HG02981 (cell line): ENCODE data around the gene IFIT1.

Experiments
- ATAC-seq: cut with Tn5 transposase; IDR thresholded peaks from one replicate; pipeline ENCODE4 v1.9.1; 2021; ENCODE audit warnings: mild to moderate bottlenecking, moderate library complexity; ENCODE audit not compliant: unreplicated experiment

The IFIT1 gene

GRCh38 chr10:89391907-89392756, at the start of gene IFIT1:
IFIT1 (plus strand) TSS chr10:89392623; CDS start chr10:89392713, 90 bp downstream.
- ATAC-seq = peak; percentile 78

DNA sequence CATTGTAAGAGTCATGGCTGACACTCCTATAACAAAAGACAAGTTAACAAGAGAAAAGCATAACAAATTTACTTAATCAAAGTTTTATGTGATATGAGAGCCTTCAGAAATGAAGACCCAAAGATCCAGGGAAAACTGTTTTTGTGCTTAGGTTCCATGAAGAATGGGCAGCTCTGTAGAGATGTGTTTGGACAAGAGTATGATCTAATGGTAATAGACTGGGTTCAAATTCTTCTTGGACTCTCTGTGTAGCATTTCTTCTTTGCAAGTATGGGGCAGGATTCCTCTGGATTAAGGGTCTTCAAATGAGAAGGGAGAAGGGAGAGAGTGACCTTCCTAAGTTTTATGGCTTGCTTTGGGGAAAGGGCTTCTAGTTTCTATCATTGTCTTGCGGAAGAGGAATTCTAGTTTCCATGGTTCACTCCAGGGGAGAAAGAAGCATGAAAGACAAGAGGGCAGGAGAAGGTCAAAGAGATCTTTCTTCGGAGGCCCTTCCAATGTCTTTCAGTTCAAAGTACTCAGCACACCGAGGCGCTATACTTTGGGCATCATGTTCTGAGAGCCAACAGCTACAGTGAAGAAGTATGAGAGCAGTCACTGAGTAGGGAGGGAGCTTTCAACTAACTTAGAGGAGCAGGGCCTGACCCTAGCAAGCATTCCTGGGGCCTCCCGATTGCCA, 49.2 kb upstream of the IFIT1 start:
- no peak for ATAC-seq

DNA sequence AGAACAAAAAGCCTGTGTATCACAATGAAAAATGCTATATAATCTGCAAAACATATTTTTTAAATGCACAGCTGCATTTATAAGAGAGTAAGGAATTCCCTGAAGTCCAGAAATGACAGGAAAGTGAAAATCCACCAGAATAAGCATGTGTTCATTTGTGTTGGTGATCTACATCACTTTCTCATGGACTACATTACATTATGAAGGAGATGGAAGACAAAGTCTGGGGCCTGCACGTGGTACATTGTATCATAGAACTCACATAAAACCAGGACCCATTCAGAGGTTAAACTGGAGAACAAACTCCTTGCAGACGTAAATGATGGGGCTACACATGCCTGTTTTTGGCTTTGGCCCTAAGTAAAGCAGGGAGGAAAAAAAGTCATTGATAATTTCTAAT, 48.3 kb upstream of the IFIT1 start:
- ATAC-seq = no peak

- ATAC-seq = no peak
These were observed 46.9 kb upstream of the IFIT1 start for GRCh38 chr10:89345367-89346000.

- ATAC-seq = no peak
These were observed 45.8 kb upstream of the IFIT1 start for GRCh38 chr10:89346405-89347254.

- ATAC-seq = no peak
These were observed 44.5 kb upstream of the IFIT1 start for GRCh38 chr10:89347701-89348457.

- no peak for ATAC-seq
These were observed 43.9 kb upstream of the IFIT1 start for GRCh38 chr10:89348481-89348880.

GRCh38 chr10:89348975-89349374, 43.4 kb upstream of the IFIT1 start:
- ATAC-seq = no peak

DNA sequence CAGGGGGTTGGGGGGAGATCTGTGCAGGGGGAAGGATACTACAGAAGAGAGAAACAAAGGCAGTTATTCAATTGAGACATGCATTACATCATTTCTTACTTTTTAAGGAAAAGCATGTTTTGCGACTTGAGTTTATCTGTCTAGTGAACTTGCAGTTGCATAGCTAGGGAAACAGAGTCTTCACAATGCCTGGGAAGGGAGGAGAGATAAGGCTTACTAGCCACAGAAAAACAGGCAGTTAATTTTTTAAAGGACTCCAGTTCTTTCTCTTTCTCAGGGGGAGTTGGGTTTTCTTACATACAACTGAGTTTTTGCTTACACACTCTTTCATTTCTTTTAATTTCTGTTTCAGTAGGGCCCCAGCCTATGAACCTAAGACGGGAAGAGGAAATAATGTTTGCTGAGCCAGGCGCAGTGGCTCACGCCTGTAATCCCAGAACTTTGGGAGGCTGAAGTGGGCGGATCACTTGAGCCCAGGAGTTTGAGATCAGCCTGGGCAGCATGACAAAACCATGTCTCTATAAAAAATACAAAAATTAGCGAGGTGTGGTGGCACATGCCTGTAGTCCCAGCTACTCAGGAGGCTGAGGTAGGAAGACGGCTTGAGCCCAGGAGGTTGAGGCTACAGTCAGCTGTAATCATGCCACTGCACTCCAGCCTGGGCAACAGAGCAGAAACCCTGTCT, 41.6 kb upstream of the IFIT1 start:
- peak; percentile 30 for ATAC-seq

GRCh38 chr10:89351412-89351779, 41.0 kb upstream of the IFIT1 start:
- ATAC-seq = peak; percentile 85

DNA sequence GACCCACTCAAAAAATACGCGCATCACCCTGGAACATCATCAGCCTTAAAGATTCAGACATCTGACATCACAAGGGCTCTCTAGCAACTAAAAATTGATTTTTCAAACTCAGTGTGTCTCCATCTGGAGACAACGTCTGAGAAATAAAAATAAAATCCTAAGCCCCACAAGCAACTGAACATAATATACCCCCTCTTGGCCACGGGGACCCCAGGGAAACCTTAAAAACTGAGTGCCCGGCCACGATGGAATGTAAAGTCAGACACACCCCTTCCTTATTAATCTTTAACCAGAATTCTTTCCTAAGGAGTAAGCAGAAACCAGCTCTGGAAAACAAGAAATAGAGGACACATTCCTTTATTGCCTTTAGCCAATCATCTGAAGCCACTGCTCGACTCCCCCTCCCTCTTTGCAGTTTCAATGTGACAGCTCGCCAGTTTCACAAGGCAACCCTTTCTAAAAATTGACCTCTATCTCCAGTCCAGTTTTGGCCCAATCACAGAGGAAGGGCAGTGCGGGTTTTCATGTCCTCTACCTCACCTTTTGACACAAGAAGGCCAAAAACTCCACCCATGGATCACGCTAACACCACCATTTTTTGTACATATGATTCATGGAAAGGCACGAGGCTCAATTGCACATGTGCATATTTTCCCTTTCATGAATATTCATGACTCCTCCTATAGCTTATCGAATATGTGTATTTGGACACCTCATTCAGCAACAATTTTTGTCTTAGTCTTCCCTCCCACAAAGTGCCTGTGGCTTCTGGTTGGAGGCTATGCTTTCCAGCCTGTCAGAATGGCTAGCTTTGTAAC, 40.4 kb upstream of the IFIT1 start:
- ATAC-seq = no peak

DNA sequence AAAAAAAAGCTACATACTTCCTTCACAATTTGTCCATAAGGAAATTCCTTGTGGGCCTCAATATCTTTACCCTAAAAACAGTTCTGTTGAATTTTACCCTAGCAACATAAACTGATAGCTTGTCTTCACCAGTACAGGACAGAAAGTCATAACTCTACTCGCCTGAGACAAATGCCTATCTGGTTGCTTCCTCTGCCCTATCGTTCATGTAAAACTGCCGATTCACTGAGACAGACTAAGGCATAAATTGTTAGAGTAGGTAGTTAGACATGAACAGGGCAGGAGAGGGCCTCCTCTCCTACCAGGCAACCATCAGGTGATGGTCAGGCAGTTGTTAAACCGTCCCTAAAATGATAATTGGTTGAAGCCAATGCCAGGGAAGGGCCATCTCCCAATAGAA, 39.6 kb upstream of the IFIT1 start:
- ATAC-seq = no peak

DNA sequence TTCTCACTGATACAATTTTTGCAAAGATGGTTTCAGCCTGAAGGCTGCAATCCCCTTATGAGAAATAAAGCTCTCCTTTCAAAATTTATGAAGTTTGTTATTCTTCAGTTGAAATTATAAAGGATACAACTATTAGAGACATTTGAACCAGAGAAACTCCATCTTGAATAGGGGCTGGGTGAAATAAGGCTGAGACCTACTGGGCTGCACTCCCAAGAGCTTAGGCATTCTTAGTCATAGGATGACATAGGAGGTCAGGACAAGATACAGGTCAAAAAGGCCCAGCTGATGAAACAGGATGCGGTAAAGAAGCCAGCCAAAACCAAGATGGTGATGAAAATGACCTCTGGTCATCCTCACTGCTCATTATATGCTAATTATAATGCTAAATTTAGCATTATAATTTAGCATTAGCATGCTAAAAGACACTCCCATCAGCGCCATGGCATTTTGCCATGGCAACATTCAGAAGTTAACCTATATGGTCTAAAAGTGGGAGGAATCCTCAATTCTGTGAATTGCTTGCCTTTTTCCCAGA, 37.0 kb upstream of the IFIT1 start:
- no peak for ATAC-seq

DNA sequence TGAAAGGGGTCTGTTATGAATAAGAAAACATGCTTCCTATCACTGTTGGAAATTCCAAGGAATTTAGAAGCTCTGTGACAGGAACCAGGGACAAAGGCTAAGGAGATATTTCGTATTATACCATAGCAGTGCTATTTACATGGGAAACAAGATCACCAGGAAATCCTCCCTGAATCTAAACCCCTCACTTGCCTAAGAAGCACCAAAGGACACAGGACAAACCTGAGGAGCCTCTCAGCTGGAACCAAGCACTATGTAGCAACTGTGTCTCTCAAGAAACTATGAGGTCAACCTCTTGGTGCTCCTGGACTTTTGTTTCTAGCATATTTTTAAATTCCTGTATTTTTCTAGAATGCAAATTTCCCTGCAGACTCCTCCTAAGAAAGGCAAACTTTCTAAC, 35.3 kb upstream of the IFIT1 start:
- no peak for ATAC-seq

DNA sequence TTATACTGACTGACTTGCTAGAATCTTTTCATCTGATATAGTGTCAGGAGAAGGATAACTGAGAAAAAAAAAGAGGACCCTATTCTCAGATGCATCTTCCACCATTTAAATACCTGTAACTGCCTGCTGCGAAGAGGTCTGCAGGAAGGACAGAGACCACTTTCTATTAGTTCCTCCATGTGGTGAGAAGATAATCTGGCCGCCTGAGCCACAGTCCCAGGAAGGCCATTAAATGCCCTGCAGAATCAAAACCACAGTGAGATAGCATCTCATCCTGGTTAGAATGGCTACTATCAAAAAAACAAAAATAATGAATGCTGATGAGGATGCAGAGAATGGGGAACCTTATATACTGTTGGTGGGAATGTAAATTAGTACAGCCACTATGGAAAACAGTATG, 34.4 kb upstream of the IFIT1 start:
- ATAC-seq = no peak

GRCh38 chr10:89360157-89360556, 32.3 kb upstream of the IFIT1 start:
- ATAC-seq = no peak

DNA sequence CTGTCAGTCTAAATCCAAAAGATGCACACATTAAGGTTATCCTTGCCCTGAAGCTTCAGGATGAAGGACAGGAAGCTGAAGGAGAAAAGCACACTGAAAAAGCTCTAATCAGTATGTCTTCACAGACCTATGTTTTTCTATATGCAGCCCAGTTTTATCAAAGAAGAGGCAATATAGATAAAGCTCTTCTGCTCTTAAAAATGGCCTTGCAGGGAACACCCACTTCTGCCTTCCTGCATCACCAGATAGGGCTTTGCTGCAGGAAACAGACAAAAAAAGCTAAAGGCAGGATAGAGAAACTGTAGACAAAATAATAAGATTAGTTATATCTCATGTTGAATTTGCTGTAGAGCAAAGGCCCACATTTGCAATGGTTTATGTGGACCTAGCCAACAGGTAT, 29.5 kb upstream of the IFIT1 start:
- ATAC-seq = no peak

DNA sequence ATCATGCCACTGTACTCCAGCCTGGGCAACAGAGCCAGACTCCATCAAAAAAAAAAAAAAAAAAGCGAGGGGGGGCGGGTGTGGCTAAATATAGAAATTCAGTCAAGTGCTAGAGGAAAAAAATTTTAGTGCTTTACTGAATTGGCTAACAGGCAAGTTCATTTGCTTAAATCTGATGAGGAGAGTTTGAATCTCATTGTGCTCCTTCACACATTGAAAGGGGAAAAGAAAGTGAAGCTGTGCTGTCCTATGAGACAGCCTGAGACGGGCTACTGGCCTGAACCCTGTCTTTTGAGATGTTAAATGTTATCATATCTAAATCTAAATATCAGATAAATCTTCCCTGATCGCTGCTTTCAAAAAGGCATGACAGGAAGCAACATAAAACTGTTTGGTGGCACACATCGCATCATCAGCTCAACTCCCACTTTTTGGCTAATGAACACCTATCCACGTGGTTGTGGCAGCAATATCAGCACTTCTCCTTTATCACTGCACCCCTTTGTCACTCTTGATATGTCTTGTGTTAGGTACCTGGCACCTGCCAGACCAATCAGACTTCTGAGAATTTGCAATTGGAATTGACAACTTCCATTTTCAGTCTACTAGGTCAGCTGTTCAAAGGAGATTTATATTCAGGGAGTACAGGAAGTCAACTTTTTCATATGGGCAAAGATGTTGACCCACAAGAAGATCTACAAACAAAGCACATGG, 28.5 kb upstream of the IFIT1 start:
- peak; percentile 42 for ATAC-seq
